ENCODE results near the gene IKZF3. TPM values are rescaled to one million over a fixed set of nuclear protein-coding genes. Genes with fewer than 3 reads are reported as not detected.

IKZF3 gene
- total and polyA plus RNA-seq, 3 experiments from 2014 or later, result 119 to 138 (median 126) TPM

DNA sequence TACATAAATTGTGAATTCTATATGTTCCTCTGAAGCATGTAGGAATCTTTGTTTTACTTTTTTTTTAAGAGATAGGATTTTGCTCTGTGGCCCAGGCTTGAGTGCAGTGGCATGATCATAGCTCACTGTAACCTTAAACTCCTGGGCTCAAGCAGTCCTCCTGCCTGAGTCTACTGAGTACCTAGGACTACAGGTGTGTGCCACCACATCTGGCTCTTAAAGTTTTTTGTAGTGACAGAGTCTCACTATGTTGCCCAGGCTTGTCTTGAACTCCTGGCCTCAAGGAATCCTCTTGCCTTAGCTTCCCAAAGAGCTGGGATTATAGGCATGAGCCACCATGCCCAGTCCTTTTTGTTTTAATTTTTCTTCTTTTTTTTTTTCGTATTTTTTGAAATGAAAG, 25.3 kb downstream of the IKZF3 start:
- peaks cover 34 to 65% (median 37%) of the 10 kb centered on the region in 3 donors for H3K36me3 Mint-ChIP-seq
- H3K9me3 Mint-ChIP-seq, result peaks cover 9 to 16% (median 14%) of the 10 kb centered on the region in 5 donors
- H3K27ac Mint-ChIP-seq, result peak overlapping the region in 1 of 8 donors; percentile 73
- H3K4me3 Mint-ChIP-seq, result no peak overlapping the region
- CTCF ChIA-PET, result interaction anchor here (1.2 kb wide), 1 partner anchor 46 kb away, joined by 3 read pairs; no protein-coding TSS in a partner anchor
- H3K9me3 ChIP-seq (ENCODE audit: low read length), result no peaks in the 10 kb centered on the region
- H3K4me1 Mint-ChIP-seq, result peaks cover 47 to 73% (median 66%) of the 10 kb centered on the region in 3 donors
- H3K4me3 ChIP-seq (ENCODE audit: low read length), result no peak overlapping the region
- no peak overlapping the region for H3K27ac ChIP-seq (ENCODE audit: low read depth, low read length)
- no peaks in the 10 kb centered on the region for H3K27me3 ChIP-seq (ENCODE audit: insufficient read depth, low read length, poor library complexity, severe bottlenecking)
- no peaks in the 10 kb centered on the region for H3K36me3 ChIP-seq (ENCODE audit: insufficient read depth, low read length)
- peaks cover 10% of the 10 kb centered on the region for H3K4me1 ChIP-seq (ENCODE audit: insufficient read depth, low read length)
- POLR2A ChIA-PET, result no interaction called here
- H3K27me3 Mint-ChIP-seq, result no peaks in the 10 kb centered on the region
- no peak for DNase-seq

DNA sequence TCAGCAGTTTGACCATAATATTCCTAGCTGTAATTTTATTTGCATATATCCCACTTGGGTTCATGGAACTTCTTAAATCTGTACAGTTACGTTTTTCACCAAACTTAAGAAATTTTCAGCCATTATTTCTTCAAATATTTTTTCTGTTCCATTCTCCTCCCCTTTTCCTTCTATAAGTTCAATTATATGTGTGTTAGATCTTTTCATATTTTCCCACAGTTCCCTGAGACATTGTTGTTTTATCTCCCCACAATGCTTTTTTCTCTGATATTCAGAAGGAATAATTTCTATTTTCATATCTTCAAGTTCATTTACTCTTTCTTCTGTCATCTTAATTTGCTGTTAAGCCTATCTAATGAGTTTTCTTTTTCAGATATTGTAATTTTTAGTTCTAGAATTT, 26.1 kb downstream of the IKZF3 start:
- H3K36me3 ChIP-seq (ENCODE audit: insufficient read depth, low read length), result no peaks in the 10 kb centered on the region
- H3K27me3 ChIP-seq (ENCODE audit: insufficient read depth, low read length, poor library complexity, severe bottlenecking), result no peaks in the 10 kb centered on the region
- POLR2A ChIA-PET, result no interaction called here
- Mint-ChIP-seq H3K27ac (peak overlapping the region in 1 of 8 donors; percentile 72), H3K36me3 (peaks cover 32 to 64% (median 37%) of the 10 kb centered on the region in 3 donors), H3K27me3 (no peaks in the 10 kb centered on the region), H3K4me3 (no peak overlapping the region), H3K9me3 (peaks cover 9 to 16% (median 14%) of the 10 kb centered on the region in 5 donors), H3K4me1 (peaks cover 44 to 70% (median 63%) of the 10 kb centered on the region in 3 donors)
- H3K4me3 ChIP-seq (ENCODE audit: low read length), result no peak overlapping the region
- no peaks in the 10 kb centered on the region for H3K9me3 ChIP-seq (ENCODE audit: low read length)
- DNase-seq, result no peak
- CTCF ChIA-PET, result no interaction called here
- H3K4me1 ChIP-seq (ENCODE audit: insufficient read depth, low read length), result peaks cover 6% of the 10 kb centered on the region
- no peak overlapping the region for H3K27ac ChIP-seq (ENCODE audit: low read depth, low read length)

DNA sequence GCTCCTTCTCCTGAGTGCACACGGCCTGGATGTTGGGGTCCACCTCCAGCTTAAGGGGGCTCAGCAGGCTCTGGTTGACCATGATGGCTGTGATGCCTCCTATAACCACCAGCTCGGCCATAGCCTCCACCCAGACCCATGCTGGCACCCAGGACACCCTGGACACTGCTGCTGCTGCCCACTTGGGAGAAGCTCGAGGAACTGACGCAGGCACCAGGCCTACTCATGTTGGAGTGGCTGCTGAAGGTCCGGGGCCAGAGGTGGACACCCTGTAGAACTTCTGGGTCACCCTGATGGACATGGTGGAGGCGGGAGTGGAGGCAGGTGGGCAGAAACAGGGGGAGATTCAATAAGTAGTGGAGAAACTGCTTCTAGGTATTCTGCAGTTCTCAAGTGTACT, 28.0 kb downstream of the IKZF3 start:
- peaks cover 9 to 16% (median 14%) of the 10 kb centered on the region in 5 donors for H3K9me3 Mint-ChIP-seq
- Histone ChIP-seq H3K27ac (ENCODE audit: low read depth, low read length) (no peak overlapping the region), H3K27me3 (ENCODE audit: insufficient read depth, low read length, poor library complexity, severe bottlenecking) (no peaks in the 10 kb centered on the region), H3K4me3 (ENCODE audit: low read length) (no peak overlapping the region), H3K9me3 (ENCODE audit: low read length) (no peaks in the 10 kb centered on the region), H3K4me1 (ENCODE audit: insufficient read depth, low read length) (no peaks in the 10 kb centered on the region), H3K36me3 (ENCODE audit: insufficient read depth, low read length) (no peaks in the 10 kb centered on the region)
- no peak for DNase-seq
- ChIA-PET CTCF (interaction anchor here (0.9 kb wide), 1 partner anchor 213 kb away, joined by 4 read pairs; no protein-coding TSS in a partner anchor), POLR2A (no interaction called here)
- H3K27ac Mint-ChIP-seq, result peak overlapping the region in 3 of 8 donors; percentile 11 to 41 (median 19)
- peaks cover 37 to 68% (median 54%) of the 10 kb centered on the region in 3 donors for H3K4me1 Mint-ChIP-seq
- H3K27me3 Mint-ChIP-seq, result no peaks in the 10 kb centered on the region
- peaks cover 28 to 62% (median 37%) of the 10 kb centered on the region in 3 donors for H3K36me3 Mint-ChIP-seq
- peak overlapping the region in 1 of 7 donors; percentile 36 for H3K4me3 Mint-ChIP-seq

DNA sequence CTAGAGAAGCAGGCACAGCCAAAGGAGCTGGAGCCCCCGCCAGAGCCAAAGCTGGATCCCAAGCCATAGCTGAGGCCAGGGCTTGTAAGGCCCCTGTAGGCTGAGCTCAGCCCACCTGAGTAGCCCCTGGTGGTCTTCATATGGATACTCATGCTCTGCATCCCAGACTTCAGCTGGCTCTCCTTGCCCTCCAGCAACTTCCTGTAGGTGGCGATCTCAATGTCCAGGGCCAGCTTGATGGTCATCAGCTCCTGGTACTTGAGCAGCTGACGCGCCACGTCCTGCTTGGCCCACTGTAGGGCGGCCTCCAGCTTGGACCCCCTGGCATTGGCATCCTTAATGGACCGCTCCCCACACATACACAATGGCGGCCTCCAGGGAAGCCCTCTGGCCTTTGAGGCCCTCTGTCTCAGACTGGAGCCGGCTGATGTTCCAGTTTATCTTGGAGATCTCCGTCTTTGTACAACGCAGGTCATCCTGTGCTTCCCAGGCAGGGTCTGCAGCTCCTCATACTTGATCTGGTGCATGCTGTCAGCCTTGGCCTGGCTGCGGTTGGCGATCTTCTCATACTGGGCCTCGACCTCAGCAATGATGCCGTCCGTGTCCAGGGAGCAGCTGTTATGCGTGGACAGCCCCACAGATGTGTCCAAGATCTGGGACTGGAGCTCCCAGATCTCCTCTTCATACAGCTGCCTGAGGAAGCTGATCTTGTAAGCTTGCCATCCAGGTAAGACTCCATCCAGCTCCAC, 28.9 kb downstream of the IKZF3 start:
- H3K27ac ChIP-seq (ENCODE audit: low read depth, low read length), result no peak overlapping the region
- DNase-seq, result no peak
- POLR2A ChIA-PET, result interaction anchor here (0.6 to 0.8 kb wide), 2 partner anchors 8 to 22 kb away, joined by 3 to 4 read pairs; no protein-coding TSS in a partner anchor
- no peaks in the 10 kb centered on the region for H3K27me3 ChIP-seq (ENCODE audit: insufficient read depth, low read length, poor library complexity, severe bottlenecking)
- Mint-ChIP-seq H3K27ac (peak overlapping the region in 7 of 8 donors; percentile 12 to 85 (median 43)), H3K4me3 (no peak overlapping the region), H3K36me3 (peaks cover 23 to 60% (median 36%) of the 10 kb centered on the region in 3 donors), H3K4me1 (peaks cover 36 to 68% (median 51%) of the 10 kb centered on the region in 3 donors), H3K27me3 (no peaks in the 10 kb centered on the region), H3K9me3 (peaks cover 9 to 16% (median 14%) of the 10 kb centered on the region in 5 donors)
- no peaks in the 10 kb centered on the region for H3K36me3 ChIP-seq (ENCODE audit: insufficient read depth, low read length)
- H3K9me3 ChIP-seq (ENCODE audit: low read length), result no peaks in the 10 kb centered on the region
- no peak overlapping the region for H3K4me3 ChIP-seq (ENCODE audit: low read length)
- no peaks in the 10 kb centered on the region for H3K4me1 ChIP-seq (ENCODE audit: insufficient read depth, low read length)
- CTCF ChIA-PET, result interaction anchor here (0.9 to 1.0 kb wide), 2 partner anchors 16 to 212 kb away, joined by 3 to 4 read pairs; no protein-coding TSS in a partner anchor

GRCh38 chr17:39834017-39834416, 30.1 kb downstream of the IKZF3 start:
- Histone ChIP-seq H3K4me1 (ENCODE audit: insufficient read depth, low read length) (no peaks in the 10 kb centered on the region), H3K36me3 (ENCODE audit: insufficient read depth, low read length) (no peaks in the 10 kb centered on the region), H3K9me3 (ENCODE audit: low read length) (no peaks in the 10 kb centered on the region), H3K27ac (ENCODE audit: low read depth, low read length) (no peak overlapping the region), H3K27me3 (ENCODE audit: insufficient read depth, low read length, poor library complexity, severe bottlenecking) (no peaks in the 10 kb centered on the region), H3K4me3 (ENCODE audit: low read length) (no peak overlapping the region)
- Mint-ChIP-seq H3K4me3 (no peak overlapping the region), H3K36me3 (peaks cover 16 to 59% (median 24%) of the 10 kb centered on the region in 3 donors), H3K27ac (peak overlapping the region in 5 of 8 donors; percentile 26 to 91 (median 65)), H3K9me3 (peaks cover 9 to 14% (median 13%) of the 10 kb centered on the region in 5 donors), H3K27me3 (no peaks in the 10 kb centered on the region), H3K4me1 (peaks cover 31 to 62% (median 49%) of the 10 kb centered on the region in 3 donors)
- ChIA-PET CTCF (interaction anchor here (0.7 to 1.0 kb wide), 2 partner anchors 13 to 14 kb away, joined by 3 to 4 read pairs; no protein-coding TSS in a partner anchor), POLR2A (no interaction called here)
- DNase-seq, result no peak

- POLR2A ChIA-PET, result no interaction called here
- no peaks in the 10 kb centered on the region for H3K27me3 ChIP-seq (ENCODE audit: insufficient read depth, low read length, poor library complexity, severe bottlenecking)
- H3K27ac Mint-ChIP-seq, result peak overlapping the region in 5 of 8 donors; percentile 2 to 88 (median 17)
- H3K4me3 Mint-ChIP-seq, result no peak overlapping the region
- no peak overlapping the region for H3K4me3 ChIP-seq (ENCODE audit: low read length)
- DNase-seq, result no peak
- H3K27me3 Mint-ChIP-seq, result no peaks in the 10 kb centered on the region
- peaks cover 34 to 64% (median 45%) of the 10 kb centered on the region in 3 donors for H3K4me1 Mint-ChIP-seq
- CTCF ChIA-PET, result no interaction called here
- H3K36me3 ChIP-seq (ENCODE audit: insufficient read depth, low read length), result peaks cover 18% of the 10 kb centered on the region
- H3K9me3 ChIP-seq (ENCODE audit: low read length), result no peaks in the 10 kb centered on the region
- H3K27ac ChIP-seq (ENCODE audit: low read depth, low read length), result no peak overlapping the region
- peaks cover 17 to 67% (median 20%) of the 10 kb centered on the region in 3 donors for H3K36me3 Mint-ChIP-seq
- H3K4me1 ChIP-seq (ENCODE audit: insufficient read depth, low read length), result no peaks in the 10 kb centered on the region
- H3K9me3 Mint-ChIP-seq, result peaks cover 0 to 6% (median 3%) of the 10 kb centered on the region in 5 donors
Observed at GRCh38 chr17:39831588-39831987, 32.5 kb downstream of the IKZF3 start.

DNA sequence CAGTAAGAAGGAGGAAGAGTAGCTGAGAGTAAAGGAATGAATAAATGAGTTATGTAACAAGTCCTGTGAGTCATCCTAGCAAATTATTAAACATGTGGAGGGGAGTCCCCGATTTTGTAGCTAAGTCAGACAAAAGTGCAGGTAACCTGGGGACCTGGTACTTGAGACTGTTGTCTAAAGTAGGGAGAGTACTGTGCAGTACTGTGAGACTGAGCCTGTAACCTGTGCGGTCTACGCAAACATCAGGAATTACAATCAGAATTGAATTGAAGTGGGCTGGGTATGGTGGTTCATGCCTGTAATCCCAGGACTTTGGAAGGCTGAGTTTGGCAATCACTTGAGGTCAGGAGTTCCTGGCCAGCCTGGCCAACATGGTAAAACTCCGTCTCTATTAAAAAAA, 35.7 kb downstream of the IKZF3 start:
- Mint-ChIP-seq H3K27me3 (no peaks in the 10 kb centered on the region), H3K9me3 (peaks cover 0 to 19% (median 14%) of the 10 kb centered on the region in 5 donors), H3K4me3 (no peak overlapping the region), H3K36me3 (peaks cover 36 to 80% (median 38%) of the 10 kb centered on the region in 3 donors), H3K4me1 (peaks cover 22 to 48% (median 29%) of the 10 kb centered on the region in 3 donors), H3K27ac (peak overlapping the region in 6 of 8 donors; percentile 33 to 77 (median 39))
- Histone ChIP-seq H3K4me3 (ENCODE audit: low read length) (no peak overlapping the region), H3K9me3 (ENCODE audit: low read length) (peaks cover 10% of the 10 kb centered on the region), H3K27me3 (ENCODE audit: insufficient read depth, low read length, poor library complexity, severe bottlenecking) (no peaks in the 10 kb centered on the region), H3K4me1 (ENCODE audit: insufficient read depth, low read length) (no peaks in the 10 kb centered on the region), H3K27ac (ENCODE audit: low read depth, low read length) (no peak overlapping the region), H3K36me3 (ENCODE audit: insufficient read depth, low read length) (peaks cover 48% of the 10 kb centered on the region)
- POLR2A ChIA-PET, result no interaction called here
- no peak for DNase-seq
- CTCF ChIA-PET, result interaction anchor here (1.2 to 1.5 kb wide), 2 partner anchors 51 to 64 kb away, joined by 3 read pairs; no protein-coding TSS in a partner anchor

GRCh38 chr17:39826334-39826733, 37.8 kb downstream of the IKZF3 start:
- Histone ChIP-seq H3K4me1 (ENCODE audit: insufficient read depth, low read length) (peaks cover 9% of the 10 kb centered on the region), H3K27ac (ENCODE audit: low read depth, low read length) (no peak overlapping the region), H3K4me3 (ENCODE audit: low read length) (no peak overlapping the region), H3K27me3 (ENCODE audit: insufficient read depth, low read length, poor library complexity, severe bottlenecking) (no peaks in the 10 kb centered on the region), H3K9me3 (ENCODE audit: low read length) (peaks cover 14% of the 10 kb centered on the region), H3K36me3 (ENCODE audit: insufficient read depth, low read length) (peaks cover 53% of the 10 kb centered on the region)
- ChIA-PET CTCF (no interaction called here), POLR2A (no interaction called here)
- peak overlapping the region in 6 of 8 donors; percentile 3 to 70 (median 54) for H3K27ac Mint-ChIP-seq
- peaks cover 0 to 2% of the 10 kb centered on the region in 2 donors for H3K27me3 Mint-ChIP-seq
- H3K36me3 Mint-ChIP-seq, result peaks cover 51 to 91% (median 55%) of the 10 kb centered on the region in 3 donors
- DNase-seq, result no peak
- no peak overlapping the region for H3K4me3 Mint-ChIP-seq
- H3K9me3 Mint-ChIP-seq, result peaks cover 8 to 30% (median 23%) of the 10 kb centered on the region in 5 donors
- peaks cover 20 to 40% (median 28%) of the 10 kb centered on the region in 3 donors for H3K4me1 Mint-ChIP-seq
